ENCODE measurements around the gene ZNF169.
"Not testable (repeated sequence)": the region's sequence is repeated elsewhere in the genome, so short reads cannot be mapped to it uniquely, and the experiment has no call there.

ZNF169 gene

GRCh38 chr9:94298949-94299599, 40.0 kb downstream of the ZNF169 start:
- Histone ChIP-seq H3K36me3 (replicated peaks) (no peaks in the 10 kb centered on the region), H3K4me3 (ENCODE audit: low read depth, low read length) (no peak overlapping the region), H3K27me3 (replicated peaks) (no peaks in the 10 kb centered on the region), H3K27ac (no peak overlapping the region)
- in situ Hi-C loops (cut with HindIII; ENCODE audit: low pct_ligation_motif_present, low sequenced_read_pairs) = no loop called here
- DNase-seq = peak; percentile 23
- no peak for TF ChIP-seq CTCF (IDR thresholded peaks at IDR 0.05; ENCODE audit: low read depth, low read length, missing control alignments)

GRCh38 chr9:94300470-94301301, 41.6 kb downstream of the ZNF169 start:
- DNase-seq = no peak
- TF ChIP-seq CTCF (IDR thresholded peaks at IDR 0.05; ENCODE audit: low read depth, low read length, missing control alignments) = no peak
- no peaks in the 10 kb centered on the region for H3K36me3 ChIP-seq (replicated peaks)
- H3K27ac ChIP-seq = no peak overlapping the region
- no peak overlapping the region for H3K4me3 ChIP-seq (ENCODE audit: low read depth, low read length)
- H3K27me3 ChIP-seq (replicated peaks) = no peaks in the 10 kb centered on the region
- in situ Hi-C loops (cut with HindIII; ENCODE audit: low pct_ligation_motif_present, low sequenced_read_pairs) = no loop called here

- H3K27ac ChIP-seq = no peak overlapping the region
- no peak for TF ChIP-seq CTCF (IDR thresholded peaks at IDR 0.05; ENCODE audit: low read depth, low read length, missing control alignments)
- in situ Hi-C loops (cut with HindIII; ENCODE audit: low pct_ligation_motif_present, low sequenced_read_pairs) = no loop called here
These were observed 42.5 kb downstream of the ZNF169 start for GRCh38 chr9:94301583-94301982.

GRCh38 chr9:94302426-94302825, 43.3 kb downstream of the ZNF169 start:
- in situ Hi-C loops (cut with HindIII; ENCODE audit: low pct_ligation_motif_present, low sequenced_read_pairs) = no loop called here
- no peak for DNase-seq
- TF ChIP-seq CTCF (IDR thresholded peaks at IDR 0.05; ENCODE audit: low read depth, low read length, missing control alignments) = no peak
- Histone ChIP-seq H3K27ac (no peak overlapping the region), H3K36me3 (replicated peaks) (no peaks in the 10 kb centered on the region), H3K27me3 (replicated peaks) (no peaks in the 10 kb centered on the region), H3K4me3 (ENCODE audit: low read depth, low read length) (no peak overlapping the region)

More at GRCh38 chr9:94301583-94301982, 42.5 kb downstream of the ZNF169 start:
- no peaks in the 10 kb centered on the region for H3K27me3 ChIP-seq (replicated peaks)
- H3K36me3 ChIP-seq (replicated peaks) = no peaks in the 10 kb centered on the region
- no peak overlapping the region for H3K4me3 ChIP-seq (ENCODE audit: low read depth, low read length)
- no peak for DNase-seq

- no peaks in the 10 kb centered on the region for H3K27me3 ChIP-seq (replicated peaks)
- in situ Hi-C loops (cut with HindIII; ENCODE audit: low pct_ligation_motif_present, low sequenced_read_pairs) = no loop called here
- no peak for TF ChIP-seq CTCF (IDR thresholded peaks at IDR 0.05; ENCODE audit: low read depth, low read length, missing control alignments)
- H3K4me3 ChIP-seq (ENCODE audit: low read depth, low read length) = no peak overlapping the region
- no peak overlapping the region for H3K27ac ChIP-seq
- H3K36me3 ChIP-seq (replicated peaks) = no peaks in the 10 kb centered on the region
- no peak for DNase-seq
These were observed 44.2 kb downstream of the ZNF169 start for GRCh38 chr9:94303321-94303720.

GRCh38 chr9:94315034-94315984, 56.2 kb downstream of the ZNF169 start:
- H3K27ac ChIP-seq; DNase-seq; H3K36me3 ChIP-seq (replicated peaks); H3K27me3 ChIP-seq (replicated peaks); H3K4me3 ChIP-seq (ENCODE audit: low read depth, low read length); in situ Hi-C loops (cut with HindIII; ENCODE audit: low pct_ligation_motif_present, low sequenced_read_pairs): not testable (repeated sequence)

GRCh38 chr9:94316236-94316635, 57.1 kb downstream of the ZNF169 start:
- H3K36me3 ChIP-seq (replicated peaks); DNase-seq; H3K4me3 ChIP-seq (ENCODE audit: low read depth, low read length); H3K27me3 ChIP-seq (replicated peaks); in situ Hi-C loops (cut with HindIII; ENCODE audit: low pct_ligation_motif_present, low sequenced_read_pairs); H3K27ac ChIP-seq: not testable (repeated sequence)

- in situ Hi-C loops (cut with HindIII; ENCODE audit: low pct_ligation_motif_present, low sequenced_read_pairs); H3K27ac ChIP-seq; H3K4me3 ChIP-seq (ENCODE audit: low read depth, low read length); DNase-seq; H3K27me3 ChIP-seq (replicated peaks); H3K36me3 ChIP-seq (replicated peaks): not testable (repeated sequence)
These were observed 59.0 kb downstream of the ZNF169 start for GRCh38 chr9:94317949-94318657.
